ENCODE measurements around the gene BMPER.

The BMPER gene

DNA sequence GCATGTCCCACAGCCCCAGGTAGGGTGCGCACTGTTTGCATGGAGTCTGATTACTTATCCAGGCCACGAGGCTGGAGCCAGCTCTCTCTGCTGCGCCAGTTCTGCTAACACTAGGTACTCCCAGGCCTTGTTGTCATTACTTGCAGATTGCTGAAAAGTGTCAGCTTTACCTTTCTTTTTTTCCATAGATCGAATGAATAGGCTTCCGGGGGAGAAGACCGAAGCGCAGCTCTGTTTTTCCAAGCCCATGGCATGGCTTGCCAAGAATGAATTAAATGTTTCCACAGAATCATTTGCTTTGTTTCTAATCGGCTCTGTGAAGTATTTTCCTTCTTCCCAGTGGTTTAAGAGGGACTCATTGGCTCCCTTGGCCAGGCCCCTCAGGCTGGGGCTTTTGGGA is 285.8 kb downstream of the BMPER start:
- no peak for DNase-seq

- no peak for DNase-seq
These were observed 286.6 kb downstream of the BMPER start for GRCh38 chr7:34191771-34192479.

- DNase-seq = no peak
These were observed 287.6 kb downstream of the BMPER start for GRCh38 chr7:34192906-34193305.

DNA sequence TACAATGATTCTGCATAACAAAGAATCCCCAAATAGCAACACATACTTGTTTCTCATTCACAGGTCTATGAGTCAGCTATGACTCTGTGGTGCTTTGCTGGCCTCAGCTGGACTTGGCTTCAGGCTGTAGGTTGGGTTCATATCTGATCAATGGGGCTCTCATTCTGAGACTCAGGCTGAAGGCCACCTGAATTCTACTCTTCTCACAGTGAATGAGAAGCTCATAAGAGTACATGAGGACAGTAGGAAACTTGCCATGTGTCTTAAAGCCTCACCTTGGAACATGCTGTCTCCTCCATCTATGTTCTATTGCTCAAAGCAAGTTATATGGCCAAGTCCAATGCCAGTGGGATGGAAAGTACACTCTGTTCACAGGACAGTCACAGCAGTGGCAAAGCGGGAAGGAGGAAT is 292.9 kb downstream of the BMPER start:
- DNase-seq = no peak

All from RPMI8226 (cell line).